Neural progenitor cell (in vitro differentiated cells): Measurements from ENCODE around the gene RPL22.

Experiments
- CTCF ChIP-seq: fragments of 200-600 bp; sonication (generic); IDR thresholded peaks from 2 replicates; pipeline ENCODE4 v1.5.1; 2017; ENCODE audit warnings: antibody characterized with exemption, mild to moderate bottlenecking
- EZH2 ChIP-seq: fragments of 200-600 bp; sonication (generic); IDR thresholded peaks from 2 replicates; pipeline ENCODE4 v1.6.1; 2017; ENCODE audit warnings: antibody characterized with exemption, mild to moderate bottlenecking, moderate library complexity

- no peak for TF ChIP-seq CTCF
- TF ChIP-seq EZH2: no peak
These were observed 42.3 kb downstream of the RPL22 start for GRCh38 chr1:6157132-6157527.
